Bronchial epithelial cell (primary cell): ENCODE data around the gene SDC4. TPM values are rescaled to one million over a fixed set of nuclear protein-coding genes. Genes with fewer than 3 reads are reported as not detected.

Experiments used
- DNase-seq: peaks from one replicate; pipeline ENCODE4 v3.0.0-alpha.2; 2010; ENCODE audit warnings: low read depth
- FAIRE-seq: peaks from 2 replicates; lab custom pipeline; 2011; peaks lifted over from hg19 to GRCh38; lab: Jason Lieb, UNC
- H3K27me3 ChIP-seq: 2 replicates; pipeline ENCODE4 v1.5.1; 2011; ENCODE audit warnings: low read length; ENCODE audit not compliant: control insufficient read depth, insufficient read depth
- H3K36me3 ChIP-seq: 2 replicates; pipeline ENCODE4 v1.5.1; 2011; ENCODE audit warnings: low read length; ENCODE audit not compliant: control insufficient read depth, insufficient read depth
- H3K4me3 ChIP-seq: 2 replicates; pipeline ENCODE4 v1.5.1; 2011; ENCODE audit warnings: mild to moderate bottlenecking, low read depth, low read length, control low read depth
- CTCF ChIP-seq: IDR thresholded peaks from 2 replicates; pipeline ENCODE4 v1.5.1; 2011; ENCODE audit warnings: mild to moderate bottlenecking, moderate library complexity, low read length, control low read depth, inconsistent platforms; ENCODE audit not compliant: insufficient read depth, severe bottlenecking
- total RNA-seq: library from RNA; depleted of rRNA; stranded (reverse); fragments of >200 nt; gene quantifications from 2 replicates; pipeline ENCODE4 v1.2.1, GENCODE V29; 2014

SDC4 gene
- total RNA-seq, 1 donor from 2014 or later, result 272 TPM

- peak; percentile 84 for TF ChIP-seq CTCF
- H3K27me3 ChIP-seq, result peaks cover 9% of the 10 kb centered on the region
- H3K36me3 ChIP-seq, result no peaks in the 10 kb centered on the region
- no peak for DNase-seq
- FAIRE-seq, result no peak
- no peak within 1 kb of the TSS for H3K4me3 ChIP-seq
Measured at GRCh38 chr20:45306431-45306982, 41.7 kb downstream of the SDC4 start, which contains the start of gene RBPJL. RBPJL (plus strand) TSS chr20:45306840; CDS start chr20:45306923, 83 bp downstream.

- Histone ChIP-seq H3K27me3 (peaks cover 11% of the 10 kb centered on the region), H3K4me3 (no peak overlapping the region), H3K36me3 (no peaks in the 10 kb centered on the region)
- no peak for TF ChIP-seq CTCF
- FAIRE-seq (no peak), DNase-seq (no peak)
Measured at GRCh38 chr20:45305262-45305661, 43.0 kb downstream of the SDC4 start.

- H3K36me3 ChIP-seq, result no peaks in the 10 kb centered on the region
- peaks cover 11% of the 10 kb centered on the region for H3K27me3 ChIP-seq
- no peak overlapping the region for H3K4me3 ChIP-seq
- DNase-seq, result no peak
- FAIRE-seq, result no peak
- TF ChIP-seq CTCF, result no peak
Measured at GRCh38 chr20:45304464-45304999, 43.7 kb downstream of the SDC4 start.

GRCh38 chr20:45303586-45304463 lies 44.4 kb downstream of the SDC4 start:
- FAIRE-seq (no peak), DNase-seq (no peak)
- H3K36me3 ChIP-seq, result no peaks in the 10 kb centered on the region
- no peak overlapping the region for H3K4me3 ChIP-seq
- TF ChIP-seq CTCF, result no peak
- peaks cover 11% of the 10 kb centered on the region for H3K27me3 ChIP-seq

GRCh38 chr20:45301824-45302271 lies 46.4 kb downstream of the SDC4 start:
- Histone ChIP-seq H3K27me3 (peaks cover 8% of the 10 kb centered on the region), H3K4me3 (no peak overlapping the region), H3K36me3 (no peaks in the 10 kb centered on the region)
- no peak for DNase-seq
- FAIRE-seq, result no peak
- no peak for TF ChIP-seq CTCF
